ENCODE measurements around the gene SGSH.

SGSH gene

DNA sequence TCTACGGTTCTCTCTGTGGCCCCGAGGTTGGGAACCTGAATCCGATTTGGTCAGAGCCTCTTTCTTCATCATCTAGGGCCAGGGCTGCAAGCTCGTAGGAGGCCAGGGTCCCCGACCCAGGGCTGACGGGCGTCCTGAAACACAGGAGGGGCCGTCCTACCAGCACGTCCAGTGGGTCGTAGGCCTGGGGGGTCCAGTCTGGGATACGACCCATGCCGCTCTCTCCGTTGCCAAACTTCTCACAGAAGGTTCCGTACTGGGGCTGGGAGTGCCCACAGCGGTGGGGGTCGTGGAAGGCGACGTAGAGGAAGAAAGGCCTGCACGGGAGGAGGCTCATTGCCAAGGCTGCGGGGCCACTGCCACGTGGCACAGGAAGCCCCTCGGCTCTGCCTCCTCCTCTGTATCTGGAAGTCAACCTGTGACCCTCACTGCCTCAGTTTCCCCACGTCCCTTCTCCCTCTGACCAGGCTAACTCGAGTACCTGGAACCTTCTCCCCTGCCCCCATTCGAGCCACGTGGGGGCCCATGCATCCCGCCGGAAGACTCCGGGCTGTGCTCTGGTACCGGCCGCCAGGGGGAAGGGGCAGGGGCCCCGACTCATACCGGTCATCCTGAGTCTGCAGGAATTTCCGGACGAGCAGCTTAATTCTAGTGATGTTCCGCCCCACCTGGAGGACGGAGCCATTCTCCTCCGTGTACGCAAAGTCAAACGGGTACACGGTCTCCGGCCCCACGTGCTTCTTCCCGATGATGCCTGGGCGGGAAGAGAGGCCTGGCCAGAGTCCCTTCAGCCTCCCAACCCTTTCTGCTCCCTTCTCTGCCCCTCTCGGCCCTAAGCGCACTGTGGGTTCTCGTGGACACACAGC, 5.9 kb downstream of the SGSH start:
- no peak for TF ChIP-seq GATA3 (IDR thresholded peaks at IDR 0.05; ENCODE audit: low read depth, low read length)
- no peak for TF ChIP-seq GATA2 (IDR thresholded peaks at IDR 0.05; ENCODE audit: low read depth, low read length)

- TF ChIP-seq GATA3 (IDR thresholded peaks at IDR 0.05; ENCODE audit: low read depth, low read length) (no peak), GATA2 (IDR thresholded peaks at IDR 0.05; ENCODE audit: low read depth, low read length) (no peak)
Measured at GRCh38 chr17:80213643-80213975, 6.5 kb downstream of the SGSH start.

- no peak for TF ChIP-seq GATA2 (IDR thresholded peaks at IDR 0.05; ENCODE audit: low read depth, low read length)
- TF ChIP-seq GATA3 (IDR thresholded peaks at IDR 0.05; ENCODE audit: low read depth, low read length): no peak
Measured at GRCh38 chr17:80212962-80213642, 7.0 kb downstream of the SGSH start.

DNA sequence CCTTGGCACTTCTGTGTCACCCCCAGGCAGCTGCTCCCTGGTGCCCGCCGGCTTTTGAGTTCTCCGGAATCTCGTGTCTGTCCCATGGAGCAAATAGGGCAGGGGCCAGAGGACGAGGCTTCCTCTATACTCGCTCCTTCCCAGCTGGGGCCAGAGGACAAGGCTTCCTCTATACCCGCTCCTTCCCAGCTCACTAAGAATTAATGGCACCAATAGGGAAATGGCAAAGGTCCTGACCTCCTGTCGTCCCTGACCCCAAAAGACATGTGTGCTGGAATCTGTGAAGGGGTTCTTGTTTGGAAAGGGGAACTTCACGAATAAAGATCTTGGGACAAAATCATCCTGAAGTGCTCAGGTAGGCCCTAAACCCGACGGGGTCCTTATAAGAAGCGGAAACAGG, 7.6 kb downstream of the SGSH start:
- TF ChIP-seq GATA2 (IDR thresholded peaks at IDR 0.05; ENCODE audit: low read depth, low read length) (no peak), GATA3 (IDR thresholded peaks at IDR 0.05; ENCODE audit: low read depth, low read length) (no peak)

DNA sequence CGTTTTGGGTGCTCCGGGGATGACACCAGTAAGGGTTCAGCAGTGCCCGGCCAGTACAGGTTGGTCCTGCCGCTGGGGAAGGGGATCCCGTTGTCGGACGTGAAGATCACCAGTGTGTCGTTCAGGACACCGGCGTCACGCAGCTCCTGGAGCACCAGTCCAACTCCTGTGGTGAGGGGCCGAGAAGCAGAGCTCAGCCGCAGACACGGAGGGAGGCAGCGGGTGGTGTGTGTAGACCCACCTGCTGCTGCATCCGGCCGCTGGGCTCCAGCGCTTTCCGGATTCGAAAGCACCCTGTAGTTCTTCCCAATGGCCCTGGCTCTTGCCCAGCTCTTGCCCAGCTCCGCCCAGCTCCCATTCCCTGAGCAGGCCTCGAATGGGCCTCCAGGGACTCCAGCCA, 8.0 kb downstream of the SGSH start:
- no peak for TF ChIP-seq GATA2 (IDR thresholded peaks at IDR 0.05; ENCODE audit: low read depth, low read length)
- TF ChIP-seq GATA3 (IDR thresholded peaks at IDR 0.05; ENCODE audit: low read depth, low read length): no peak

GRCh38 chr17:80210348-80211108, 9.6 kb downstream of the SGSH start:
- no peak for TF ChIP-seq GATA3 (IDR thresholded peaks at IDR 0.05; ENCODE audit: low read depth, low read length)
- no peak for TF ChIP-seq GATA2 (IDR thresholded peaks at IDR 0.05; ENCODE audit: low read depth, low read length)

DNA sequence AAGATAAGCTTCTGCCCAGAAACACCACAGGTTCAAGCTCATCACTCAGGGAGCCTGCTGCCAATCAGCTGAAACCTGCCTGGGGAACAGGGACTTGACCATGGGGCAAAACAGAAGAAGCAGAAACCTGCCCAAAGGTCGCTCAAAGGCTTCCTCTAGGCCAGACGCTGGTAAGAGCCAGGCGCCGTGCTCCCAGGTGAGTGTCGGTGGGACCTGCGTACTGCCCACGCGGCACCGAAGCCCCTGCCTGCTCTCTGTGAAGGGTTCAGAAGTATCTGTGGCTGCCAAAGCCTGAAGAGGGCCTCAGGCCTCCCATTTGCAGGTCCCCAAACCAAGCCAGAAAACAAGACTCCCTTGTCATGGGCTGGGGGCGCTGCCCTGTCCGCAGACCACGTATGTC, 10.4 kb downstream of the SGSH start:
- TF ChIP-seq GATA2 (IDR thresholded peaks at IDR 0.05; ENCODE audit: low read depth, low read length): no peak
- no peak for TF ChIP-seq GATA3 (IDR thresholded peaks at IDR 0.05; ENCODE audit: low read depth, low read length)

GRCh38 chr17:80208050-80208449, 12.1 kb downstream of the SGSH start:
- TF ChIP-seq GATA3 (IDR thresholded peaks at IDR 0.05; ENCODE audit: low read depth, low read length): no peak
- no peak for TF ChIP-seq GATA2 (IDR thresholded peaks at IDR 0.05; ENCODE audit: low read depth, low read length)

- TF ChIP-seq GATA3 (IDR thresholded peaks at IDR 0.05; ENCODE audit: low read depth, low read length) (no peak), GATA2 (IDR thresholded peaks at IDR 0.05; ENCODE audit: low read depth, low read length) (no peak)
Measured at GRCh38 chr17:80205811-80206210, 14.3 kb downstream of the SGSH start.

DNA sequence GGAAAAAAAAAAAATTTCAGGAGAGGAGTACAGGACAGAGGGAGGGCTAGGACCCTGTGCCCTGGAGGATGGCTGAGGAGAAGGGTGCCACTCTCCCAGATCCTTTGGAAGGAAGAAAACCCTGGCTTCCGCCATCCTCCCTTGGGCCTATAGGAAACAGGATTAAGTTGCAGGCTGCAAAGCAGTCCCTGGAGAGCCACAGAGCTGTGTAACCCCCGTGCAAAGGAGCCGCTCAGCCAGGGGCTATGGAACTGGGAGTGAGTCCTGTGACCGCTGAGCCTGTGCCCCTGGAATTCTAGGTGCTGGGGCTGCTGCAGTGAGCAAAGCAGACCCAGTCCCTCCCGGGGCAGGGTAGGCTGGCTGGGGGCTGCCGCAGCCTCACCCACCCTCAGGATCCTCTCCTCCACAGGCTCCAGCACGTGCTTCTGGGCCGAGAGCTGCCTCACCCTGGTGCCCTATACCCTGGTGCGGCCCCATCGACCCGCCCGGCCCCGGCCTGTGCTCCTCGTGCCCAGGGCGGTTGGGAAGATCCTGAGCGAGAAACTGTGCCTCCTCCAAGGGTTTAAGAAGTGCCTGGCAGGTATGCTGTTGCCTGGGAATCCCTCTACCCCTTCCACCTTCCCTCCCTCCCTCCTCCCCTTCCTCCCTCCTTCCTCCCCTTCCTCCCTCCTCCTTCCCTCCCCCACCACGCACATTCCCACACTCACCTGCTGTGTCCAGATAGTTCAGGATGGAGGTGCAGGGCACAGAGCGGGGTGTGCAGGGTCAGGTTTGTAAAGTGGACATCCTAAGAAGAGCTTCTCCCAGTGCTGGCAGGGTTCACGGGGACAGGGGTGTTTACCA, 15.3 kb downstream of the SGSH start:
- TF ChIP-seq GATA2 (IDR thresholded peaks at IDR 0.05; ENCODE audit: low read depth, low read length) (no peak), GATA3 (IDR thresholded peaks at IDR 0.05; ENCODE audit: low read depth, low read length) (no peak)

- TF ChIP-seq GATA2 (IDR thresholded peaks at IDR 0.05; ENCODE audit: low read depth, low read length): no peak
- TF ChIP-seq GATA3 (IDR thresholded peaks at IDR 0.05; ENCODE audit: low read depth, low read length): no peak
Measured at GRCh38 chr17:80203471-80203963, 16.6 kb downstream of the SGSH start.

- no peak for TF ChIP-seq GATA3 (IDR thresholded peaks at IDR 0.05; ENCODE audit: low read depth, low read length)
- TF ChIP-seq GATA2 (IDR thresholded peaks at IDR 0.05; ENCODE audit: low read depth, low read length): no peak
Measured at GRCh38 chr17:80202197-80202596, 17.9 kb downstream of the SGSH start.

- TF ChIP-seq GATA2 (IDR thresholded peaks at IDR 0.05; ENCODE audit: low read depth, low read length) (no peak), GATA3 (IDR thresholded peaks at IDR 0.05; ENCODE audit: low read depth, low read length) (no peak)
Measured at GRCh38 chr17:80201446-80201845, 18.7 kb downstream of the SGSH start.

Data from SH-SY5Y (cell line).